Loucy (cell line): ENCODE data around the gene BIN1.

Experiments
- EZH2phosphoT487 ChIP-seq: fragments of 200-600 bp; IDR thresholded peaks from 2 replicates; pipeline ENCODE4 v1.6.1; 2018; ENCODE audit warnings: antibody characterized with exemption, mild to moderate bottlenecking, moderate library complexity, borderline replicate concordance
- TF ChIP-seq, protein P1 (sequence below): fragments of 200-600 bp; sonication (generic); conservative IDR thresholded peaks from 2 replicates; pipeline ENCODE4 v1.5.1; 2014; ENCODE audit warnings: mild to moderate bottlenecking, antibody characterized with exemption, low read length

GRCh38 chr2:127078028-127078427, 28.9 kb downstream of the BIN1 start:
- TF ChIP-seq, protein P1, sequence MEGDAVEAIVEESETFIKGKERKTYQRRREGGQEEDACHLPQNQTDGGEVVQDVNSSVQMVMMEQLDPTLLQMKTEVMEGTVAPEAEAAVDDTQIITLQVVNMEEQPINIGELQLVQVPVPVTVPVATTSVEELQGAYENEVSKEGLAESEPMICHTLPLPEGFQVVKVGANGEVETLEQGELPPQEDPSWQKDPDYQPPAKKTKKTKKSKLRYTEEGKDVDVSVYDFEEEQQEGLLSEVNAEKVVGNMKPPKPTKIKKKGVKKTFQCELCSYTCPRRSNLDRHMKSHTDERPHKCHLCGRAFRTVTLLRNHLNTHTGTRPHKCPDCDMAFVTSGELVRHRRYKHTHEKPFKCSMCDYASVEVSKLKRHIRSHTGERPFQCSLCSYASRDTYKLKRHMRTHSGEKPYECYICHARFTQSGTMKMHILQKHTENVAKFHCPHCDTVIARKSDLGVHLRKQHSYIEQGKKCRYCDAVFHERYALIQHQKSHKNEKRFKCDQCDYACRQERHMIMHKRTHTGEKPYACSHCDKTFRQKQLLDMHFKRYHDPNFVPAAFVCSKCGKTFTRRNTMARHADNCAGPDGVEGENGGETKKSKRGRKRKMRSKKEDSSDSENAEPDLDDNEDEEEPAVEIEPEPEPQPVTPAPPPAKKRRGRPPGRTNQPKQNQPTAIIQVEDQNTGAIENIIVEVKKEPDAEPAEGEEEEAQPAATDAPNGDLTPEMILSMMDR, result no peak
- no peak for TF ChIP-seq EZH2phosphoT487
